GM18499 (cell line): Measurements from ENCODE around the gene PIK3C2G.

Experiments
- ATAC-seq: cut with Tn5 transposase; IDR thresholded peaks from one replicate; pipeline ENCODE4 v1.9.1; 2021; ENCODE audit warnings: moderate number of reproducible peaks; ENCODE audit not compliant: insufficient read depth, unreplicated experiment

The PIK3C2G gene

DNA sequence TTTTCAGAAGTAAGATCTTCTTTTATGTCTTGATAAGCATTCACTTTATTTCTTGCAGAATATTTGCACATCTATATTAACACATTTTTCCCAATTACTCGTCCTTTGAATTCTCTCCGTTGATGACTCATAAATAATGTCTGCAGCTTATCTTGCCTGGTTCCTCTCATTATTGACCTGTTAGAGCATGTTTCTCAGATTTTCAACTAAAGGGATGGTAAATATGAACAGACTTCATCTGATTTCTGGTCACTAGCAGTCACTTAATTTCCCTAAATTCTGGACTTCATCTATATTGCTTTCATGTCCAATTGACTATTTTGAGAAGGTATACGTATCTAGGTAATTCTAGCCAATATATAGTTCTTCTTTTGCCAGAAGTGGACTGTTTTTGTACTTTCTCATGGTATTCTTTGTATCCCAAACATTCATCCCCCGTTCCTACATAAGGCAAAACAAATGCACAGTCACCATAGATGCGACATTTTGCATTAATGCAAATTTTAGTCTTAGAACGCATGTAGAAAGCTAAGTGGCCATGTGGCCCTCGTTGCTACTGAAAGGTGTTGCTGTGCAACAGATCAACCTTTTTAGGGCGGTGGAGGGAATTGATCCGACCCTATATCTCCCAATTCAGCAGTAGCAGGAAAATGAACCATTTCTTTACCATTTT, 6.2 kb downstream of the PIK3C2G start:
- no peak for ATAC-seq

DNA sequence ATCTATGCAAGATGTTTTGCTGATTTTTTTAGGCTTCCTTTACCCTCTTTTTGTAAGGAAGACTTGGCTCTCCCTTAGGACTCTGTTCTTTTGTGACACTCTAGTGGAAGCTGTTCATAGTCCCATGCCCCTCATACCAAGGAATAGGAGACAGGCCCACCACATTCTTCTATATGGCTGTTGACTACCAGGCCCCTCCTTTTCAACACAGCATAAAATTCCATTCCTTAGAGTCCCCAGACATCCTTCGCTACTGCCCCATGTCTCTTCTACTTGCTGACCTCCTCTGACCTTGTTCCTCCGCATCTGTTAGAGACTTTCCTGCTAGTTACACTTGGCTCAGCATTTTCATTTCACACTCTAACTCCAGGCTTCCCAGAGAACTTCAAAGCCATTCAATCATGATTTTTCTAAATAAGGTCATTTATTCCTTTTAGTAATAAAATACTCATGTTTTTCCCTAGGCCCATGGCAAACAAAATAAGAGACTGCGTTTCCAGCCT, 9.7 kb downstream of the PIK3C2G start:
- ATAC-seq = no peak

DNA sequence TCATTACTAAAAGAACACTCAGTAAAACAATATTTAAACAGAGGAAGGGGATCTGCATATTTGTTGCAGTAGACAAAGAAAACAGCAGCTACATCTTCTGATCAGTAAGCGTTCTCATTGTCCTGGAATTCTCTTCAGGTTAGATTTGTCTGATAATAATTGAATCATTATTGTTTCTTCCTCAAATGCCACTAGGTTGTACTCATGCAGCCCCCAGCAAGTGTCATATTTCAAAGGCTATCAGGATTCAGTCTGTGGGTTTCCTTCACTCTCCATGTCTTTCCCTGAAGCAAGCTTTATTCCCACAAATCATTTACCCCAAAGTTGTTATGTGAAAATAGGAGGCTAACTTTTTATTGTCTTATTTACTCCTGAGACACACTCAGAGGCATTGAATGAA, 14.7 kb downstream of the PIK3C2G start:
- no peak for ATAC-seq

DNA sequence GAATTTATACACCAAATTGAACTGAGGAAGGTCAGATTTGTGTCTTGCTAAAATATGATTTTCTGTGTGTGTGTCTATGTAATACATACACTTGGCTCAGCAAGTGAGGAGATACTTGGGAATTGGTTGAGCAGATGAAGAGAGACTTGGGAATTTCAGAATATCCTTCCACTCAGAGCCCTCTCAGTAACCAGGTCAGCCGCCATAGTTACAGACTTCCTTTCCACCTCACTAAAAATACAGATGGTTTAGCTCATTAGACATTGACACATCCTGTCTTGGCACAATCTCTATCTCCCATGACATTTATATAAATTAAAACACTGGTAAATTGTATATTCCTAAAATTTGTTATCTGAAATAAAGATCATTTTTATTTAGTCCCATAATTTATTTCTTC, 15.9 kb downstream of the PIK3C2G start:
- ATAC-seq = no peak

DNA sequence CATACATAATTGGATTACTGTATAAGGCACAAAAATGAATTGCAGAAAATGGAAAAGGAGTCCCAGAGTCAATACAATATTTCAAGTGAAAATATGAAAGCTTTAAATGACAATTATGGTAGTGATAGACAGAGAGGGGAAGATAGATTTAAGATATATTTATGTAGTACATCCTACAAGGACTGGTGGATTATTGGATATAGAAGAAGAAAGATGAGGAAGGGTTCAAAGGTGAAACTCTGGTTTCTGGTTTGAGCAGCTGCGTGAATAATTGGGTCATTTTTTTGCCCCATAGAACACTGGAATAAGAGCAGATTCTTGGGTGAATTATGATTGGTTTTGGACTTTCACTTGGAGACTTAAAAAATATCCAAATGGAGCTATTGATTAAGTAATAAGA, 19.4 kb downstream of the PIK3C2G start:
- ATAC-seq = no peak

DNA sequence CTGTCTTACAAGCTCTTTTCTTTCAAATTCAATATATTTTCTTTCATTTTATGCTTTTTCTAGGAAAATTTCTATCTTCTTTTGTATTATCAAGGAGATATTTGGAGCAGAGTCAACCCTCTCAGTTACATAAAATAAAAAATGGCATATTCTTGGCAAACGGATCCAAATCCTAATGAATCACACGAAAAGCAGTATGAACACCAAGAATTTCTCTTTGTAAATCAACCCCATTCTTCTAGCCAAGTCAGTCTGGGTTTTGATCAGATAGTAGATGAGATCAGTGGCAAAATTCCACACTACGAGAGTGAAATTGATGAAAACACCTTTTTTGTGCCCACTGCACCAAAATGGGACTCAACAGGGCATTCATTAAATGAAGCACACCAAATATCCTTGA, 20.6 kb downstream of the PIK3C2G start:
- no peak for ATAC-seq

DNA sequence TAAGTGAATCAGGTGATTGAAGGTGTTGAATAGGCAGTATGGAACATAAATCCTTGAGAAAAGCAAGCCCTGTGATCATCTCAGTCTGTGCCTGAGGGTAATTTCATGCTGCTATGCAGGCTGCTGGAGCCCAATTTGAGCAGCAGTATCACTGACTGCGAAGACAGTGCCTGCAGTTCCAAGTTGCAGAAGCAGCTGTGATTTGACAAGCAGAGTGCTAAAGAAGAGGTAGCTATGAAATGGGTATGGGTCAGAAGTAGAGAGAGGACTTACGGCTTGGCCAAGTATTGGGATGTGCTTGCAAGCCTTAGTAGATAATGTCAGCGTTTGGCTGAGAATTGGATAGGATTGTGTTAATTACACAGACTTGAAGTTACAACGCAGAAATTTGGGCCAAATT, 22.5 kb downstream of the PIK3C2G start:
- ATAC-seq = no peak

DNA sequence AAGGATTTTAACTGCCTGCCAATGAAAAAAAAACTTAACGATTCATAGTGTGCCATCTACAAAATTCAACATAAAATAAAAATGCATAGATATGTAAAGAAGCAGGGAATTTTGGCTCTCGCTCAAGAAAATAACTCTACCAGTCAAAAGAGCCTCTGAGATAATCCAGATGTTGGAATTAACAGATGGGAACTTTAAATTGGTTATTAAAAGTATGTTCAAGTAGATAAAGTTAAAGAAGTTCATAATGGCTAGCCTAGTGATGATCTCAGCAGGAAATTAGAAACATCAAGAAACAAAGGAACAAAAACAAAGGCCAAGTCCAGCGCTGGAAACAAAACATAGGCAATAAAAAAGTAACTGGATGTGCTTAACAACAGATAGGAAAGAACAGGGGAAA, 23.1 kb downstream of the PIK3C2G start:
- no peak for ATAC-seq

DNA sequence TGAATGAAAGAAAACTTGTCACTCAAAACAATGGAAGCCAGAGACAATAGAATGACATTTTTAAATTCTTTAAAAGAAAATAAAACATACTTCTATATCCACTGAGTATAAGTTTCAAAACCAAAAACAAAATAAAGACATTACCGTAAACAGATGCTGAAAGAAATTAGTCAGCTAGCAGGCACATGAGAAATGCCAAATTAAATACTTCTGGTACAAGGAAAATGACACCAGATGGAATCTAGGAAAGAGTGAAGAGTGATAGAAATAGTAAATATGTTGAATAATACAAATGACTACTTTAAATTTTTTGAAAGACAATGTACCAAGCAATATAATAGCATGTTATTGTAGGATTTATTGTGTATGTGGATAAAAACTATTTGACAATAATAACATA, 23.8 kb downstream of the PIK3C2G start:
- ATAC-seq = no peak

DNA sequence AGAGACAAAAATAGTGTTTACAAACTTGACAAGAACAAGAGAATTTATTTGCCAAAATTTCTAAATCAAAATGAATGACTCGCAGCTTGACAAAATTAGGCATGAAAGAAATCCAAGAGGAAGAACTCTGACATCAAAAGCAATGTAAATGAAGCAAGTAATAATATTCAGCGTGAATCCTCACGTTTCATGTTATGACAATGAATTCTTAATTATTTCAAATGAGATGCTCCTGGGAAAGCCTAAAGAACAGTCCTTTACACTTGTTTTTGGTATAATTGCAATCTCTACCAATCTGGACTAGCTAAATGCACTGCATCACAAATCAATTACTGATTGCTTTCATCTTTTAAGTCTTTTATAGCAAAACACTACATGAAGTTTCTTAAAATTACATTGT, 29.1 kb downstream of the PIK3C2G start:
- no peak for ATAC-seq

DNA sequence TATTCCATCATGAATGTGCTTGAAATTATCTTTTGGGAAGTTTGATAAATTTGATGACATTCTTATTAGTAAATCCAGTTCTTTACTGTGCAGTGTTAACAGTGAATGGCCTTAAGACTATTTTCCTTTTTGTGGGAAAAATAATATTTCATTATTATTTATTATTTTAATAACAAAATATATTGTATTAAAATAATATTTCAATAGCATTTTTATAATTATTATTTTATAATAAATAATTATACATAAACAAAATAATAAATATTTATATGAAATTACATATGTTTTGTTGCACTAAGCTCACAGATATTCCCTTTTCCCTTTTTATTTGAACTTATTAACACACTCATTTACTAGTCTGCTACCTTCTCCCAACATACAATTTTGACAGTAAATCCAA, 33.6 kb downstream of the PIK3C2G start:
- no peak for ATAC-seq

DNA sequence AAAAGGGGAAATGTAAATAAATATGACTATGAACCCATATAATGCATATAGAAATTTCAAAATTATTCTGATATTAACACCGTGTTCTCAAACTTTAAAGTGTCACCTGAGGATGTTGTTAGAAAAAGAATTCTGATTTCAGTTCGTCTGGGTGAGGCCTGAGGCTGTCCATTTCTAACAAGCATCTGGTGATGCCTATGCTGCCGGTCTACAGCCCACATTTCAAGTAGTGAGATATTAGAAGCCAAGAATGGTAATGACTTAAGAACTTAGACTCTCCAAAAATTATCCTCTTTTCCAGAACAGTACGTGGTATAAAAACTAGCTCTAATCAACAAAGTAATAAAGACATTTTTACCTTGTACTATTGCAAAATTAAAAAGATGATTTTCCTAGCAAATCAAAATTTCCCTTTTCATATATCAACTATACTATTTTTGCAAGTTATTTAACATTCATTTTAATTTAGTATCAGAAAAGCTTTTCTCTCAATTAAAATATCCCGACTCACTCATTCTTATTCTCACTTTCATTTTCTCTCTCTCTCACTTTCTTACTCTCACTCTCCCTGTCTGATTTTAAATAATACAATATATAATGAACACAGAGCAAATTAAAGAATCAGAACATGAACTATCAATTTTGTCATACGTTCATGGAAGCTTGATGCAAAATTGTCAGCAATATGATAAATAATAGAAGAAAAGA, 35.0 kb downstream of the PIK3C2G start:
- ATAC-seq = no peak

DNA sequence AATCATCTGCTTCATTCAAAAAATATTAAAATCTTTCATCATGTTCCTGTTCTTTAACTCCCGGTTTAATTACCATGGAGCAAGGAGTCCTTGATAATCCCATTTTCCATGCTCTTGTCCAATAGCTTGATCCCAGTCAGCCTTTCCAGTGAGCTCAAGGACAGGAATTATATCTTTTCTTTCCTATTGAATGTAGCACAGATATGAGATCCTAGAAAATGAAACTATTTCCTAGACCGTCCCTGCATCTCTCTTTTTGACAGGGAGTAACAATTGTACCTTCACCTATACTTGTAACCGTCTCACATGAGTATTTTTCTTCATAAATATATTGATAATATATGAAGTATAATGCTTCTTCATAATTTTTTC, 35.6 kb downstream of the PIK3C2G start:
- ATAC-seq = no peak

DNA sequence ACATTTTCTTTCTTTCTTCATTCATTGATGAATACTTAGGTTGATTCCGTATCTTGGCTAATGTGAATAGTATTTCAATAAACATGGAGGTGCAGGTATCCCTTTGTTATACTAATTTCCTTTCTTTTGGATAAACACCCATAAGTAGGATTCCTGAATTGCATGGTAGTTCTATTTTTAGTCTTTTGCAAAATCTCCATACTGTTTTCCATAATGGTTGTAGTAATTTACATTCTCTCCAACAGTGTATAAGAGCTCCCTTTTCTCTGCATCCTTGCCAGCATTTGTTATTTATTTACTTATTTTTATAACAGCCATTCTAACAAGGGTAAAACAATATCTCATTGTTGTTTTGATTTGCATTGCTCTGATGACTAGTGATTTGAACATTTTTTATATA, 36.6 kb downstream of the PIK3C2G start:
- ATAC-seq = no peak

DNA sequence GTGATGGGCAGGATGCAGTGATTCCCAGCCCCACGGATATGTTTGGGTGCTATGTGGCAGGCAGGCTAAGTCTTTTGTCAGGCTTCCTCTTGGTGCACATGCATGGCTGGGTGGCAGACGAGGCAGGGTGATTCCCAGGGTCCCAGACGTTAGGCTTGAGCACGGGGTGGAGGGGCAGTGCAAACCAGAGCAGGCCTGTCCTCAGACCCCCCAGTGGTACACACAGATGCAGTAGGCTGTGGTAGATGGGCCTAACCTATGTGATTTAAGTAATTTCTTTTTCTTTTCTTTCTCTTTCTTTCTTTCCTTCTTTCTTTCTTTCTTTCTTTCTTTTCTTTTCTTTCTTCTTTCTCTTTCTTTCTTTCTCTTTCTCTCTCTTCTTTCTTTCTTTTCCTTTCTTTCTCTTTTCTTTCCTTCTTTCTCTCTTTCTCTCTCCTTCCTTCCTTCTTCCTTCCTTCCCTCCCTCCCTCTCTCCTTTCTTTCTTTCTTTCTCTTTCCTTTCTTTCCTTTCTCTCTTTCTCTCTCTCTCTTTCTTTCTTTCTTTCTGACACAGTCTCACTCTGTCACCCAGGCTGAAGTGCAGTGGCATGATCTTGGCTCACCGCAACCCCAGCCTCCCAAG, 41.6 kb downstream of the PIK3C2G start:
- no peak for ATAC-seq

DNA sequence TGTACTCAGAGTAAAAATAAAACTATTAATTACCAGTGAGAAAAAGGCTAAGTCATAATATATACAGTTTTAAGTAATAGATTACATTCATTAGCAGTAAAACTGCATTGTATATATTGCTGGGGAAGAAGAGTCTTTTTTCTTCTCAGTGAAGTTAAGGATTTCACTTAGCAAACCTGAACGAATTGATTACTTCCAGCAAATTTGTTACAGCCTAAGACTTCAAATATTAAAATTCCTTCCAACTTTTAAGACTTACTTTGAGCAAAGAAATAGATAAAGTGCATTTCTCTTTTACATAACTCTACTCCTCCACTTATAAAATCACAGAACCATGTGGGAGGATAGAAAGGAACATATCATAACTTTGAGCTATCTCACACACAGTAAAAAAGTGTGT, 43.3 kb downstream of the PIK3C2G start:
- ATAC-seq = no peak

DNA sequence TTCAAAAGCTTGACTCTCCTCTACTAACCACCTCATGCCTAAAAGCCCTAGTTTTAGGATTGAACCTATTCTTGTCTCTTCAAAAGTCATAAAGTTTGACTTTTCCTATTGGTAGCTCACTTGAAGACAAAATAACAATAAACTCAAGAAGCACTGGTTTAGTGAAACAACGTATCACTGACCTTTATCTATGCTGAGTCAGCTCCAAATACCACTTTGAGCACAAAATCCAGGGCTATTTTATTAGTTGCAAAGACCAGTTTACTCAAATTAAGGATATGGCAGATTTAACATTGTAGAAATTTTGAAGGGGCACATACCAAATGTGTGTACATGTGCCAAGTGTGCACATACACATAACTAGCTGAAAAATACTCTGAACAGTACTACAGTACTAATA, 45.0 kb downstream of the PIK3C2G start:
- ATAC-seq = no peak

DNA sequence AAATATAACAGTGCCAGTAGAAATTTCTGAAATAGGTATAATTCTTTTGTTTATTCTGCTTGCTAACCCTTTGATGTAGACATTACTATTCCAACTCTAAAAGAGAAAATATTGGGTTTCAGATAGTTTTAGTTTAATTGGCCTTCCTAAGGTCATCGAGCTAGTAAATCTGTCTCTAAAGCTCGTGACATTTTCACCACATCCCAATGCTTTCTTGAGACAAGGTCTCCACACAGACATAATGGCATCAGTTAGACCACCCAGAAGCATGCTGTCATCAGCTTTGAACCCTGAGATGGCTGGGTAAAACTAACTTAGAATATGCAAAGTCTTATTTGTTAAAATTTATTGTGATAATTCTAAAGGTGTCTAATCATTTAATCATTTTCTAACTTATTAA, 52.0 kb downstream of the PIK3C2G start:
- no peak for ATAC-seq

DNA sequence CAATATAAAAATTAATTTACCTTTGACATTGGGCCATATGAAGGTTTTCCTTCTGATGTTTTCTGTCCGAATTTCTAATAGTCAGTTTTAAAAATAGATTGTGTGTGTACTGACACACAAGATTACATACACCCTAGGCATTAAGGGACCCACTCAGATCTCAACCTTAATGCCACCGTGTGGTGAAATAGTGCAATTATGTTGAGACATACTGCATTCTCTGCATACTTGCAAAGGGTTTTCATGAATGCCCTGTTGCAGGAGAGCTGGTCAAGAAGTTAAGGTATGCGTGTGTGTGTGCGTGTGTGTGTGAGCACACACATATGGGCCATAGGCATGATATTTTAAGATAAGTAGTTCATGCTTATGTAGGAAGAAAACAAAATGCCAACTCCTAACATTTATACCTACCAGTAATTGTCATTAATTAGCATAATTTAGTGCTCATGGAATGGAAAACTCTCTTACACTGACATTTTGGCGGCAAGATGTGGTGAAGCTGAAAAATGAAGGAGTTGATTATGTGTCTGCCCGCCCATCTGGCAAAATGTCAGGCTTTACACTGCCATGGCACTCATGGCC, 58.8 kb downstream of the PIK3C2G start:
- no peak for ATAC-seq

DNA sequence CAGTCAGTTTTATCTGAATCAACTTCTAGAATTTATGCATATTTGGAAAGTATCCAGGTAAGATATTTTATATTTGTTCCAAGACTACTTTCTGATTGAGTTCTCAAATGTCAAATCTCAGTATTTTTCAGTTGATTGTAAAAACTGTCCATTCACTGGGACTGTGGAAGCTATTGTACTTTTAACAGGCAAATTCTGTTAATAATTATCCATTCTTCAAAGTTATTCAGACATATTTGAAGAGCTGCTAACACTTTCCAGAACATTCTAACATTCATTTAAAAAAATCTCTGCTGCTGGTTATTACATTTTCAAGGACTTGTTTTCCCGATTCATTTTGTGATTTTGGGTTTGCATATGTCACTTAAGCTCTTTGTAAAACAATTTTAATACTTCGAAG, 59.7 kb downstream of the PIK3C2G start:
- ATAC-seq = no peak

DNA sequence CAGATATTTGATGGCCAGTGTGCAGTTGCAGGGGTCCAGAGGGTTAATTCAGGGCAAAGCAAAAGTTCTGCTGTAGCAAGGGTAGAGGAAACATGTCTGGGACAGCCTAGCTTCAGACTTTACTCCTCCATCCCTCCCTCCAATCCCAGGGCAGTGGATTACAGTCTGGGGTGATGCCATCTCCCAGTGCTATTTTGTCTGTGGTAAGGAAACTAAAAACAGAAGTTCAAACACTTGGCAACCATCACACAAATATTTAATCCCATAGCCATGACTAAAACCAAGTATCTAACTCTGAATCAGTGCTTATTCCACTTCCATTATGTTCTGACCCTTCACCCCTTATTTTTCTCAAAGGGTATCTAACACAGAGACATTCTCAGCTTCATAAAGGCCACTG, 61.8 kb downstream of the PIK3C2G start:
- ATAC-seq = no peak
